HCT116 (cell line): ENCODE results near the gene SAE1.

Experiments
- CEBPB ChIP-seq: IDR thresholded peaks from 2 replicates; pipeline ENCODE4 v1.6.1; 2012; ENCODE audit warnings: low read depth
- ELF1 ChIP-seq: IDR thresholded peaks from 2 replicates; pipeline ENCODE4 v1.6.1; 2012; ENCODE audit warnings: low read depth, borderline replicate concordance
- EZH2 ChIP-seq: fragments of 200-600 bp; sonication (generic); IDR thresholded peaks from 2 replicates; pipeline ENCODE4 v1.6.1; 2017; ENCODE audit warnings: antibody characterized with exemption, mixed run types
- MAX ChIP-seq: IDR thresholded peaks from 2 replicates; pipeline ENCODE4 v1.6.1; 2012
- POLR2A ChIP-seq: IDR thresholded peaks from 2 replicates; pipeline ENCODE4 v1.7.0; 2011; ENCODE audit warnings: borderline replicate concordance; ENCODE audit not compliant: insufficient read depth, insufficient read length; ENCODE audit errors: extremely low read depth
- POLR2AphosphoS5 ChIP-seq: IDR thresholded peaks from 2 replicates; pipeline ENCODE4 v1.6.1; 2011; ENCODE audit warnings: mild to moderate bottlenecking, low read depth, low read length, moderate library complexity
- RAD21 ChIP-seq: IDR thresholded peaks from 2 replicates; pipeline ENCODE4 v1.6.1; 2012; ENCODE audit warnings: low read depth, mild to moderate bottlenecking
- SIN3A ChIP-seq: IDR thresholded peaks from 2 replicates; pipeline ENCODE4 v1.6.1; 2012; ENCODE audit warnings: low read depth
- SP1 ChIP-seq: IDR thresholded peaks from 2 replicates; pipeline ENCODE4 v1.6.1; 2012; ENCODE audit warnings: low read depth
- TCF7L2 ChIP-seq: IDR thresholded peaks from 2 replicates; pipeline ENCODE4 v1.7.0; 2011; ENCODE audit warnings: borderline replicate concordance, inconsistent platforms; ENCODE audit not compliant: insufficient read depth, insufficient read length; ENCODE audit errors: extremely low read depth
- YY1 ChIP-seq: IDR thresholded peaks from 2 replicates; pipeline ENCODE4 v1.6.1; 2011; ENCODE audit warnings: low read length, low read depth, moderate library complexity, mild to moderate bottlenecking; ENCODE audit not compliant: insufficient replicate concordance; ENCODE audit errors: extremely low read depth
- ZNF274 ChIP-seq: fragments of 200-500 bp; sonication (Bioruptor generic); IDR thresholded peaks from 2 replicates; pipeline ENCODE4 v1.6.1; 2014; ENCODE audit warnings: mild to moderate bottlenecking, low read depth, low read length, inconsistent platforms
- TF ChIP-seq, protein P1 (sequence below): IDR thresholded peaks from 2 replicates; pipeline ENCODE4 v1.6.1; 2012; ENCODE audit warnings: low read depth
- TF ChIP-seq, protein P2 (sequence below), 3 experiments: fragments of 200-600 bp in 1 of 3; sonication (generic) in 1 of 3; IDR thresholded peaks in 2 of 3; conservative IDR thresholded peaks in 1 of 3; 2 replicates each; pipeline ENCODE4 v1.5.1; 2012 to 2017; ENCODE audit warnings: low read depth in 2 of 3, low read length in 2 of 3, antibody characterized with exemption in 1 of 3, borderline replicate concordance in 1 of 3, control low read depth in 1 of 3, mild to moderate bottlenecking in 1 of 3, mixed read lengths in 1 of 3, mixed run types in 1 of 3, moderate library complexity in 1 of 3; ENCODE audit not compliant: insufficient read depth in 1 of 3

DNA sequence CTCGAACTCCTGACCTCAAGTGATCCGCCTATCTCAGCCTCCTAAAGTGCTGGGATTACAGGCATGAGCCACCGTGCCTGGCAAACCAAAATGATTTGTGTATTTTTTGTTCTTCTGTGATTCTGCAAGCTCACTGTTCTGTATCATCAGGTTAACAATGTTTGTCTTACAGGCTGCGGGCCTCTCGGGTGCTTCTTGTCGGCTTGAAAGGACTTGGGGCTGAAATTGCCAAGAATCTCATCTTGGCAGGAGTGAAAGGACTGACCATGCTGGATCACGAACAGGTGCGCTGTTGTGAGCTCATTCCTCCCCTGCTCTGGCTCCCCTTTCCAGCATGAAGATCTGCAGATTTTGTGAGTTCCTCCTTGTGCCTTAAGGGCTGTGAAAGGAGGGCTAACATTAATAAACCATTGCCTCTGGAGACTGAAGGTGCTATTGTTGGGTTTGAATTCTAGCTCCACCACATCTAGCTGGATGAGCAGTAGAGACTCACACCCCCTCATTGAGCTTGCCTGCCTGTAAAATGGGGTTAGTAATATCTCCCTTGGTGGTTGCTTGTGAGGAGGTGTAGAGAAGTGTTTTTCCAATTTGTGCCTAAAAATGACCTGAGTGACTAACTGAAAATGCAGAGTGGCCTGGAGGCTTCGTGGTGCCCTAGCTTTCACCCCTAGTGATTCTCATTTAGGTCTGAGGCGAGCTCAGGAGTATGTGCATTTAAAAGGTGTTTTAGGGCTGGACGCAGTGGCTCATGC lies 12.9 kb downstream of the SAE1 start:
- TF ChIP-seq POLR2A (no peak), POLR2AphosphoS5 (no peak), RAD21 (no peak), SP1 (no peak), ELF1 (no peak), ZNF274 (no peak), MAX (no peak), CEBPB (no peak), EZH2 (no peak), SIN3A (no peak), YY1 (no peak), TCF7L2 (no peak)
- TF ChIP-seq, protein P1, sequence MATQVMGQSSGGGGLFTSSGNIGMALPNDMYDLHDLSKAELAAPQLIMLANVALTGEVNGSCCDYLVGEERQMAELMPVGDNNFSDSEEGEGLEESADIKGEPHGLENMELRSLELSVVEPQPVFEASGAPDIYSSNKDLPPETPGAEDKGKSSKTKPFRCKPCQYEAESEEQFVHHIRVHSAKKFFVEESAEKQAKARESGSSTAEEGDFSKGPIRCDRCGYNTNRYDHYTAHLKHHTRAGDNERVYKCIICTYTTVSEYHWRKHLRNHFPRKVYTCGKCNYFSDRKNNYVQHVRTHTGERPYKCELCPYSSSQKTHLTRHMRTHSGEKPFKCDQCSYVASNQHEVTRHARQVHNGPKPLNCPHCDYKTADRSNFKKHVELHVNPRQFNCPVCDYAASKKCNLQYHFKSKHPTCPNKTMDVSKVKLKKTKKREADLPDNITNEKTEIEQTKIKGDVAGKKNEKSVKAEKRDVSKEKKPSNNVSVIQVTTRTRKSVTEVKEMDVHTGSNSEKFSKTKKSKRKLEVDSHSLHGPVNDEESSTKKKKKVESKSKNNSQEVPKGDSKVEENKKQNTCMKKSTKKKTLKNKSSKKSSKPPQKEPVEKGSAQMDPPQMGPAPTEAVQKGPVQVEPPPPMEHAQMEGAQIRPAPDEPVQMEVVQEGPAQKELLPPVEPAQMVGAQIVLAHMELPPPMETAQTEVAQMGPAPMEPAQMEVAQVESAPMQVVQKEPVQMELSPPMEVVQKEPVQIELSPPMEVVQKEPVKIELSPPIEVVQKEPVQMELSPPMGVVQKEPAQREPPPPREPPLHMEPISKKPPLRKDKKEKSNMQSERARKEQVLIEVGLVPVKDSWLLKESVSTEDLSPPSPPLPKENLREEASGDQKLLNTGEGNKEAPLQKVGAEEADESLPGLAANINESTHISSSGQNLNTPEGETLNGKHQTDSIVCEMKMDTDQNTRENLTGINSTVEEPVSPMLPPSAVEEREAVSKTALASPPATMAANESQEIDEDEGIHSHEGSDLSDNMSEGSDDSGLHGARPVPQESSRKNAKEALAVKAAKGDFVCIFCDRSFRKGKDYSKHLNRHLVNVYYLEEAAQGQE = no peak
- TF ChIP-seq, protein P2, sequence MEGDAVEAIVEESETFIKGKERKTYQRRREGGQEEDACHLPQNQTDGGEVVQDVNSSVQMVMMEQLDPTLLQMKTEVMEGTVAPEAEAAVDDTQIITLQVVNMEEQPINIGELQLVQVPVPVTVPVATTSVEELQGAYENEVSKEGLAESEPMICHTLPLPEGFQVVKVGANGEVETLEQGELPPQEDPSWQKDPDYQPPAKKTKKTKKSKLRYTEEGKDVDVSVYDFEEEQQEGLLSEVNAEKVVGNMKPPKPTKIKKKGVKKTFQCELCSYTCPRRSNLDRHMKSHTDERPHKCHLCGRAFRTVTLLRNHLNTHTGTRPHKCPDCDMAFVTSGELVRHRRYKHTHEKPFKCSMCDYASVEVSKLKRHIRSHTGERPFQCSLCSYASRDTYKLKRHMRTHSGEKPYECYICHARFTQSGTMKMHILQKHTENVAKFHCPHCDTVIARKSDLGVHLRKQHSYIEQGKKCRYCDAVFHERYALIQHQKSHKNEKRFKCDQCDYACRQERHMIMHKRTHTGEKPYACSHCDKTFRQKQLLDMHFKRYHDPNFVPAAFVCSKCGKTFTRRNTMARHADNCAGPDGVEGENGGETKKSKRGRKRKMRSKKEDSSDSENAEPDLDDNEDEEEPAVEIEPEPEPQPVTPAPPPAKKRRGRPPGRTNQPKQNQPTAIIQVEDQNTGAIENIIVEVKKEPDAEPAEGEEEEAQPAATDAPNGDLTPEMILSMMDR (IDR thresholded peaks at IDR 0.05 in 2 of 3, conservative IDR thresholded peaks at IDR 0.05 in 1 of 3; ENCODE audit: borderline replicate concordance in 1 of 3, insufficient read depth in 1 of 3, low read depth in 2 of 3, low read length in 2 of 3) = no peak
